GM12873 (cell line): ENCODE results near the gene BMPR2.

Experiments used
- CTCF ChIP-seq: IDR thresholded peaks from 2 replicates; pipeline ENCODE4 v1.5.1; 2012; ENCODE audit warnings: low read depth, mild to moderate bottlenecking, moderate library complexity, low read length, control low read depth; ENCODE audit not compliant: insufficient read depth; ENCODE audit errors: missing control alignments

Gene BMPR2

GRCh38 chr2:202608142-202608852 is 232.2 kb downstream of the BMPR2 start:
- no peak for TF ChIP-seq CTCF

- TF ChIP-seq CTCF = no peak
Measured at GRCh38 chr2:202609381-202610145, 233.4 kb downstream of the BMPR2 start.

- no peak for TF ChIP-seq CTCF
Measured at GRCh38 chr2:202610380-202610779, 234.3 kb downstream of the BMPR2 start.

- TF ChIP-seq CTCF = no peak
Measured at GRCh38 chr2:202612145-202612544, 236.0 kb downstream of the BMPR2 start.

- TF ChIP-seq CTCF = no peak
Measured at GRCh38 chr2:202613479-202613878, 237.4 kb downstream of the BMPR2 start.
